Measurements from ENCODE around the gene GLIPR2.

GLIPR2 gene

DNA sequence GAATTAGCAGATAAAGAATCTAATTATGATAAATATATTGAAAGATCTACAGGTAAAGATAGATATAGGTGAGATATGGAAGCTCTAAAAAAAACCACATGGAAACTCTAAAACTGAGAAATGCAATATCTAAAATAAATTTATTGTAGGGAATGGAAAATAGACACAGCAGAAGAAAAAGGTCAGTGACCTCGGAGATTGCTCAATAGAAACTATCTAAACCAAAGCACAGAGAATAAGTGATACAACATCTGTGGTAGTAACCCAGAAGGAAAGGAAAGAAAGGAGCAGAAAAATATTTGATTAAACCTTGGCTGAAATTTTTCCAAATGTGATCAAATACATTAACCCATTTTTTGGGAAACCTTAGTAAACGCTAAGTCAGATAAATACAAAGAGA, 43.1 kb upstream of the GLIPR2 start:
- TF ChIP-seq, protein P1, sequence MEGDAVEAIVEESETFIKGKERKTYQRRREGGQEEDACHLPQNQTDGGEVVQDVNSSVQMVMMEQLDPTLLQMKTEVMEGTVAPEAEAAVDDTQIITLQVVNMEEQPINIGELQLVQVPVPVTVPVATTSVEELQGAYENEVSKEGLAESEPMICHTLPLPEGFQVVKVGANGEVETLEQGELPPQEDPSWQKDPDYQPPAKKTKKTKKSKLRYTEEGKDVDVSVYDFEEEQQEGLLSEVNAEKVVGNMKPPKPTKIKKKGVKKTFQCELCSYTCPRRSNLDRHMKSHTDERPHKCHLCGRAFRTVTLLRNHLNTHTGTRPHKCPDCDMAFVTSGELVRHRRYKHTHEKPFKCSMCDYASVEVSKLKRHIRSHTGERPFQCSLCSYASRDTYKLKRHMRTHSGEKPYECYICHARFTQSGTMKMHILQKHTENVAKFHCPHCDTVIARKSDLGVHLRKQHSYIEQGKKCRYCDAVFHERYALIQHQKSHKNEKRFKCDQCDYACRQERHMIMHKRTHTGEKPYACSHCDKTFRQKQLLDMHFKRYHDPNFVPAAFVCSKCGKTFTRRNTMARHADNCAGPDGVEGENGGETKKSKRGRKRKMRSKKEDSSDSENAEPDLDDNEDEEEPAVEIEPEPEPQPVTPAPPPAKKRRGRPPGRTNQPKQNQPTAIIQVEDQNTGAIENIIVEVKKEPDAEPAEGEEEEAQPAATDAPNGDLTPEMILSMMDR (IDR thresholded peaks at IDR 0.05; ENCODE audit: low read depth, low read length) = no peak
- DNase-seq = no peak
- Histone ChIP-seq H3K36me3 (no peaks in the 10 kb centered on the region), H3K9me3 (no peaks in the 10 kb centered on the region), H3K4me3 (ENCODE audit: low read depth, low read length) (no peak overlapping the region), H3K27me3 (no peaks in the 10 kb centered on the region), H3K4me1 (no peaks in the 10 kb centered on the region)

DNA sequence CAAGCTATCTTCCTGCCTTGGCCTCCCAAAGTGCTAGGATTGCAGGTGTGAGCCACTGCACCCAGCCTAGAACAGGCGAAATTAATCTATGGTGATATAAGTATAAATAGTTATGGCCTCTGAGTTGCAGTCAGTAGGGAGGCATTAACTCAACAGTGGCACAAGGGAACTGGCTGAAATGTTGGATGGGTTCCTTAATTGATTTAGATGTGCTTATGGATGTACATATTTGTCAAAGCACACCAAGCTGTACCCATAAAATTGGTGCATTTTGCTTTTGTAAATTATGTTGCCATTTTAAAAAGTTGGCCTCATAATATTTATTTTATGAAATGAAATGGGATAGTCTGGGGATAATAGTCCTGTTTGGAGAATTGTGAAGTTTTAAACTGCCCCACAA, 36.8 kb upstream of the GLIPR2 start:
- DNase-seq = no peak
- Histone ChIP-seq H3K4me1 (no peaks in the 10 kb centered on the region), H3K4me3 (ENCODE audit: low read depth, low read length) (no peak overlapping the region), H3K27me3 (no peaks in the 10 kb centered on the region), H3K36me3 (no peaks in the 10 kb centered on the region), H3K9me3 (no peaks in the 10 kb centered on the region)
- TF ChIP-seq, protein P1 (IDR thresholded peaks at IDR 0.05; ENCODE audit: low read depth, low read length) = no peak

DNA sequence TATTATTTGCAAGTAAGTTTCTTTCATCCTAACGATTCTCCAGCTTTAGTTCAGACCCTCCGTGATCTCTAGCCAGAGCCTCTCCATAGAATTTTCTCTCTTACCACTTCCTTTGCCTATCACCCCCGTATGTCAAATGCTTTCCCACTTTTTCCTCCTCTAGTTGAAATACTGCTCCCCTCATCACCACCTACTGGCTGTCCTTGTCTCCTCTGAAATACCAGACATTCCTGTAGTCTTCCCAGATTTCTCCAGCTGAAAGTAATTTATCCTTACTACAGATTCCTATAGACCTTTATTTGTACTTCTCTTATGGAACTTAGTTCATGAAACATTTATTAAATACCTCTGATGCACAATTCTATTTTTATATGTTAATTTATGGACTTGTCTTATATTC, 36.0 kb upstream of the GLIPR2 start:
- no peak for DNase-seq
- Histone ChIP-seq H3K4me3 (ENCODE audit: low read depth, low read length) (no peak overlapping the region), H3K9me3 (no peaks in the 10 kb centered on the region), H3K4me1 (no peaks in the 10 kb centered on the region), H3K27me3 (no peaks in the 10 kb centered on the region), H3K36me3 (no peaks in the 10 kb centered on the region)
- TF ChIP-seq, protein P1 (IDR thresholded peaks at IDR 0.05; ENCODE audit: low read depth, low read length) = no peak

DNA sequence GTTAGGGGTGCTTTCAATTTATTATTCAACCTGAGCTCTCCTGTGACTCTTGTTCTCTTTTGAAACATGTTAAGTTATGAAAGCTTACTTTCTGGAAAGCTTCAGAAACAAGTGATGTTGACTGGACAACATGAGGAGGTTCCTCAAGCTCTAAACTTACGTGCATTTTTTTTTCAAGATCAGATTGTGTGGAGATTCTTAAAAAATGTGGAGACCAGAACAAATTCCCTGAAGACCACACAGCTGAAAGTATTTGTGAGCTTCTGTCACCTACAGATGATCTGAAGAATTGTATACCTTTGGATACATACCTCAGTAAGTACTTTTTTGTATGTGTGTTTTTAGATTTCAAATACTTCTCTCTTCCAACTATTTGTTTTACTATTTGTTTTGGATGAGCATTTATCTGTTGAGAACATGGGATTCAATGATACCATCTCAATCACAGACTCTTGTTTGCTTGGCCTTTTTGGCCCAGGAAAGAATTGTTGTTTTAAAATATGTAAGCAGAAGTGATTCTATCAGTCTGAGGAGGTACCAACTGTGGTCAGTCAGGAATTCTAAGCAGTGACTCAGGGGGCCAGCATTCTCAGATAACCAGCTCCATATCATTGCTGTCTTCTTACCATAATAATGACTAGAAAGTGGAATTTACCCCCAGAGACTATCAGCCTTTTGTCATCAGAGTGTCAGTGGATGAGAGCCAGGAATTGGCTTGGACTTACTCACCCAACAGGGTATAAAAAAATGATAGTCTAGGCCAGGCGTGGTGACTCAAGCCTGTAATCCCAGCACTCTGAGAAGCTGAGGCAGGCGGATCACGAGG, 34.4 kb upstream of the GLIPR2 start:
- Histone ChIP-seq H3K4me1 (no peaks in the 10 kb centered on the region), H3K27me3 (no peaks in the 10 kb centered on the region), H3K9me3 (no peaks in the 10 kb centered on the region), H3K4me3 (ENCODE audit: low read depth, low read length) (no peak overlapping the region), H3K36me3 (no peaks in the 10 kb centered on the region)
- TF ChIP-seq, protein P1 (IDR thresholded peaks at IDR 0.05; ENCODE audit: low read depth, low read length) = no peak
- DNase-seq = no peak

DNA sequence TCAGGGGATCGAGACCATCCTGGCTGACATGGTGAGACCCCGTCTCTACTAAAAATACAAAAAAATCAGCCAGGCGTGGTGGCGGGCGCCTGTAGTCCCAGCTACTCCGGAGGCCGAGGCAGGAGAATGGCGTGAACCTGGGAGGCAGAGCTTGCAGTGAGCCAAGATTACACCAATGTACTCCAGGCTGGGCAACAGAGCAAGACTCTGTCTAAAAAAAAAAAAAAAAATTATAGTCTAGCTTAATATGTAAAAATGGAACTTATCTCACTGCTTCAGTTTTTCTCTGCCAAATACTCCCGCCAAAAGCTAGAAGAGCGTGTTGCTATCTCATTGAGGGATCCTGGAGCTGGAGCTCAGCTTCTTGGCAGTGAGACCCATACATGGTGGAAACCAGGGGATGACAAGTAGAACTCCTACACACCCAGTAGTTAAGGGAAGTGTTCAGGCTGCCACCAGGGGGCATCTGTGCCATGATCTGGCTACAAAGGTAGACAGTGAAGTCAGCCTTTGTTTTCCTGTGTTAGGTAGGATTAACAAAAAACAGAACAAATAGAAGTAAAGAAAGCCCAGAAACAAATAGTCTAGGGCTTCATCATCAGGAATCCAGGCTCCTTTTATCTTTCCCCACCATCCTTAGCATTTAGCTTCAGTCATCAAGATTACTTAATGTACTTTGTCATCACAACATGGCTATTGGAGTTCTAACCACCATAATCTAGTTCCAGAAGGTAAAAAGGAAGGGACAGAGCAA, 33.6 kb upstream of the GLIPR2 start:
- DNase-seq = peak; percentile 93
- TF ChIP-seq, protein P1 (IDR thresholded peaks at IDR 0.05; ENCODE audit: low read depth, low read length) = peak; percentile 97
- Histone ChIP-seq H3K36me3 (no peaks in the 10 kb centered on the region), H3K4me3 (ENCODE audit: low read depth, low read length) (no peak overlapping the region), H3K9me3 (no peaks in the 10 kb centered on the region), H3K27me3 (no peaks in the 10 kb centered on the region), H3K4me1 (no peaks in the 10 kb centered on the region)

DNA sequence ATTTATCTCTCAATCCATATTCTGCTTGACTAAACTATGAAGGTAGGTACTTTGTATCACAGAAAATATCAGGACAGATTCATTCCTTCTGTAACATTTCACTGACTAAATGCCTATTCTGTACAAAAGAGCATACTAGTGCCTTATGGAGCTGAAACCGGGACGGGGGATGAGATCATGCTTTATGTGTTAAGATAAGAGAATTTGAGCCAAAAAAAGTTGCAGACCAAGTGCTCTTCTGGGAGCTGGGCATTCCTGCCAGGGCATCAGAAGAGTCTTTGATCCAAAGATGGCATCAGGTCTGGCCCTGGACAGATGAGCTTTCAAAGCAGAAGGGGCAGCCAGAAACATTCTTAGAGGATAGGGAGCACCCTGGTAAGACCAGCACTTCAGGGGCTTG, 27.5 kb upstream of the GLIPR2 start:
- Histone ChIP-seq H3K9me3 (no peaks in the 10 kb centered on the region; the same call in 1 of the 2 replicates), H3K4me1 (peaks cover 12% of the 10 kb centered on the region), H3K27me3 (no peaks in the 10 kb centered on the region), H3K4me3 (ENCODE audit: low read depth, low read length) (no peak overlapping the region), H3K36me3 (no peaks in the 10 kb centered on the region)
- TF ChIP-seq, protein P1 (IDR thresholded peaks at IDR 0.05; ENCODE audit: low read depth, low read length) = no peak
- no peak for DNase-seq

All from BE2C (cell line).